Choroid plexus epithelial cell (primary cell): ENCODE data around the gene NKIRAS1.

Experiments used
- DNase-seq: peaks from one replicate; pipeline ENCODE4 v3.0.0-alpha.2; 2010; ENCODE audit warnings: low read depth
- H3K4me3 ChIP-seq: 2 replicates; pipeline ENCODE4 v1.5.1; 2011; ENCODE audit warnings: low read depth, mild to moderate bottlenecking, control low read depth, low read length, moderate library complexity
- TF ChIP-seq, protein P1 (sequence below): conservative IDR thresholded peaks from 2 replicates; pipeline ENCODE4 v1.5.1; 2011; ENCODE audit warnings: low read depth, mild to moderate bottlenecking, control low read depth, inconsistent platforms, low read length, moderate library complexity

The NKIRAS1 gene

DNA sequence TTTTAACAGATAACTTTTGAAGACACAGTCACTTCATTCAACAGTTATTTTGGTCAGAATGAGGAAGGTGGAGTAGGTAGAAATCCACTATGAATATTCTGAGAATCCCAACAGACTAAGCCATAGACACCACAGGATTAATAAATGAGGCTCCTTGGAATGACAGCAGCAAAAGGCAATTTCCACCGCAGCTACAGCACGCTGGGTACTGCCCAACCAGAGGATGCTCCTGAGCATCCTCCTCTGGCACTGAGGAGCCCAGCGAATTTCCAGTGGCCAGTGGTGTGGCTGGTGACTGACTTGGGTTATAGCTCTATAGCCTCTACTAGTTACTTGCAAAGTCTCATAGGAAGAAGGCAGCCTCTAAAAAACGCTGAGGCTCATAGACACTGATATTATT lies 24.6 kb upstream of the NKIRAS1 start:
- H3K4me3 ChIP-seq = no peak overlapping the region
- TF ChIP-seq, protein P1, sequence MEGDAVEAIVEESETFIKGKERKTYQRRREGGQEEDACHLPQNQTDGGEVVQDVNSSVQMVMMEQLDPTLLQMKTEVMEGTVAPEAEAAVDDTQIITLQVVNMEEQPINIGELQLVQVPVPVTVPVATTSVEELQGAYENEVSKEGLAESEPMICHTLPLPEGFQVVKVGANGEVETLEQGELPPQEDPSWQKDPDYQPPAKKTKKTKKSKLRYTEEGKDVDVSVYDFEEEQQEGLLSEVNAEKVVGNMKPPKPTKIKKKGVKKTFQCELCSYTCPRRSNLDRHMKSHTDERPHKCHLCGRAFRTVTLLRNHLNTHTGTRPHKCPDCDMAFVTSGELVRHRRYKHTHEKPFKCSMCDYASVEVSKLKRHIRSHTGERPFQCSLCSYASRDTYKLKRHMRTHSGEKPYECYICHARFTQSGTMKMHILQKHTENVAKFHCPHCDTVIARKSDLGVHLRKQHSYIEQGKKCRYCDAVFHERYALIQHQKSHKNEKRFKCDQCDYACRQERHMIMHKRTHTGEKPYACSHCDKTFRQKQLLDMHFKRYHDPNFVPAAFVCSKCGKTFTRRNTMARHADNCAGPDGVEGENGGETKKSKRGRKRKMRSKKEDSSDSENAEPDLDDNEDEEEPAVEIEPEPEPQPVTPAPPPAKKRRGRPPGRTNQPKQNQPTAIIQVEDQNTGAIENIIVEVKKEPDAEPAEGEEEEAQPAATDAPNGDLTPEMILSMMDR = no peak
- DNase-seq = no peak

DNA sequence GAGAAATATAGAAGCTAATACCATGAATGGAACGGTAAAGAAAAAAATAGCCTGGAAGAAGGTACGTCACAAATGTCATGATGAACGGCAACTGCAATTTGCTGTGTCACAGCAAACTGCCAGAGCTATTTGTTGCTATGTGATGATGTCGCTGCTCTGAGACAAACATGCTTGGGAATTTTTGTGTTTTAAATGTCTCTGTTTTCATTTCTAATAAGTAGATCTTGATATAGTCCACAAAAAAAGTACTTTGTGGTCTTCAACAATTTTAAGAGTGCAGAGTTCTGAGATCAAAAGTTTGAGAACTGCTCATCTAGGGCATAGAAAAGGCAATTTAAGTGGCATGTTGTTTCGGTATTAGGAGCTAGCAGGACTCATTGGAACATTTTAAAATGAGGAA lies 24.0 kb upstream of the NKIRAS1 start:
- no peak for DNase-seq
- TF ChIP-seq, protein P1 = no peak

DNA sequence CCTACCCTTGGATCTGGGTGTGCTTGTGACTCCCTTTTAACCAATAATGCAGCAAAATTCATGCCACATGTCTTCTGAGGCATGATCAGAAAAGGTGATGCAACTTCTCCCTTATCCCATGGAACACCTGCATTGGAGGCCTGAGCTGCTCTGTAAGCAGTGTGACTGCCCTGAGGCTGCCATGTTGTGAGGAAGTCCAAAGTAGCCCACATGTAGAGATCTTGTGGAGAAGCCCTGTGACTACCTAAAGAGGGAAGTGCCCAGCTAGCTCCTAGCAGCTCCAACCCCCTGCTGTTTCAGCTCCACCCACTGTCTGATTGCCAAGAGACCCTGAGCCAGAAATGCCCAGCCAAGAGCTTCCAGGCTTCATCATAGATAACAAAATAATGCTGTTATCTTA lies 21.9 kb upstream of the NKIRAS1 start:
- no peak overlapping the region for H3K4me3 ChIP-seq
- TF ChIP-seq, protein P1 = no peak
- no peak for DNase-seq

More for the DNA sequence above, 24.0 kb upstream of the NKIRAS1 start:
- no peak overlapping the region for H3K4me3 ChIP-seq

DNA sequence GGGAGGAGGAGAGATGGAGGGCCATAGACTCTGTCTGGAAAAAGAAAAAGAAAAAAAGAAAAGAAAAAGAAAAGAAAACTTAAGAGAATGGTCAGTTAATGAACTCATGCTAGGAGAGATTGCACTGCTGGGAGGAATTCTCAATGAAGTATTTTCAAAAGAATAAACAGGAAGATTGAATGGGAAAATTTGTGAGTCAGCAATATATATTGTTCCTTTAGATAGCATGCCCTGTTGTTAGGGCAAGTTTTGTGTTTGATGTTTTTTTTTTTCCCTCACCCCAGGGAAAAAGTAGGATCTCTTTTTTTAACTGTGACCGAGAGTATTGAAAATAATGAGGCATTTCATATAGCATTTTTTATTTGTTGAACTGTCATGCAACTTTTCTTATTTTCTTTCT lies 20.5 kb upstream of the NKIRAS1 start:
- TF ChIP-seq, protein P1 = no peak

DNA sequence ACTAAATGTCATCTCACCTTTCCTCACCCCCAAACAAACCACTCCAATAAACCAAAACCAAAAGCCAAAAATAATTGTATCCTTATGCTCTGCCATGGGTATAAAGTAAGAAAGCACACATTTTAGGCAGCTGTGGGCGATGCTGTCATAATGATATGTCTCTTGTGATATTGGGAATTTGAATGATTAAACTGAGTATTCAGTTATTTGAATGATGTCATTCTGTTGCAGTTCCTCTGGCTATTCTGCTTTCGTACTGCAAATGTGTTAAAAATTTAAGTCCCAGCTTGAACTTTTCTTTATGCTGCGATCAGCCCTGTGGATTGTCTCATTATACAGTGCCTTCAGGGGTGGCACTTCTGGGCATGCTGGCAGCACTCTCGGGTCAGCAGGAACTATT lies 17.5 kb upstream of the NKIRAS1 start:
- H3K4me3 ChIP-seq = no peak overlapping the region
- no peak for DNase-seq
- TF ChIP-seq, protein P1 = no peak

More for the DNA sequence above, 20.5 kb upstream of the NKIRAS1 start:
- DNase-seq = no peak
- H3K4me3 ChIP-seq = no peak overlapping the region

DNA sequence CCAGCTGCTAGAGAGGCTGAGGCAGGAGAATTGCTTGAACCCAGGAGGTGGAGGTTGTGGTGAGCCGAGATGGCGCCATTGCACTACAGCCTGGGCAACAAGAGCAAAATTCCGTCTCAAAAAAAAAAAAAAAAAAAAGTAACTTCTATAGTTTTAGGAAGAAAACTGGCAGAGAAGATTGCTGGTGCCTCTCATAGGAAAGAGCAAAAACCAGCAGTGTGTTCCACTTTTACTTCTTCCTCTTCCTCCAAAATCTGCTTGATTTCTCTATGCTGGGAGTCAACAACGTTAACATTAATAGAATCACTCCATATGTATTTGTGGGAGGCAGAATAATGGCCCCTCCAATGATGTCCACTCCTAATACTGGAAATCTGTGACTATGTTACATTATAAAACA lies 15.8 kb upstream of the NKIRAS1 start:
- no peak overlapping the region for H3K4me3 ChIP-seq
- TF ChIP-seq, protein P1 = no peak
- DNase-seq = no peak

DNA sequence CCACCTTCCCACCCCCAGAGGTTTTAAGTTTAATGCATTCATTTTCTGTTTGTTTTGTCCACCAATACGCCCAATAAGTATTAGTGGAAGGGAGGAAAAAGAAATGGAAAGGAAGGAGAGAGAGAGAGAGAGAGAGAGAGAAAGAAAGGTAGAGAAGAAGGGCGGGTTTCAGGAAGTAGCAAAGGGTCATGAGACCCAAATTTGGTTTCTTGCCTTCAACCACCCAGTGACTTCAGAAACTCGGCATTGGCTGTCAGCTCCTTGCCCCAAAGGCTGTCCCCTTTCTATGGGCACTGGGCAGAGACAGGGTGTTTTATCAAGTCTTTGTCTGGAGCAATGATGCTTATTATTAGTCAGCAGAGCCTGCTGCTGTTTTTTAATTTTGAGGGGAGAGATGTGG lies 14.8 kb upstream of the NKIRAS1 start:
- H3K4me3 ChIP-seq = no peak overlapping the region
- no peak for DNase-seq
- TF ChIP-seq, protein P1 = no peak
